HepG2 (cell line): ENCODE results near the gene AUTS2. TPM values are rescaled to one million over a fixed set of nuclear protein-coding genes. Genes with fewer than 3 reads are reported as not detected.

Source experiments
- ATAC-seq: fragments of 200-7000 bp; cut with Tn5 transposase; 3 replicates; pipeline ENCODE4 v1.9.1; 2020; ENCODE audit warnings: mild to moderate bottlenecking, moderate library complexity
- BruUV-seq: library from RNA; stranded (reverse); fragments of 400-500 nt; replicated peaks from 2 replicates; lab custom pipeline; 2021; lab: Mats Ljungman, UMichigan
- CTCF ChIA-PET: fragments of 300-600 bp; formaldehyde crosslinking; extraction: SDS; loops from one replicate; lab custom pipeline; 2021; ENCODE audit warnings: low total read pairs, inconsistent platforms, low intra/inter-chr PET ratio; lab: Yijun Ruan, JAX
- POLR2A ChIA-PET: fragments of 350-600 bp; sonication (Branson Sonifier 250); formaldehyde crosslinking; loops from one replicate; lab custom pipeline; 2020; ENCODE audit warnings: antibody characterized with exemption, inconsistent platforms; lab: Yijun Ruan, JAX
- DNase-seq: peaks from one replicate; pipeline ENCODE4 v3.0.0-alpha.2; 2015; ENCODE audit warnings: low spot score
- FAIRE-seq: peaks from 3 replicates; lab custom pipeline; 2011; peaks lifted over from hg19 to GRCh38; lab: Jason Lieb, UNC
- H2AFZ ChIP-seq: one replicate; pipeline ENCODE4 v1.6.1; 2011; ENCODE audit warnings: low read length, inconsistent platforms
- H3K27ac ChIP-seq: fragments of 300-600 bp; 3 replicates; pipeline ENCODE4 v1.8.0; 2011; ENCODE audit warnings: mixed run types, mild to moderate bottlenecking, mixed read lengths, low read length, inconsistent platforms; ENCODE audit not compliant: insufficient read depth; ENCODE audit errors: extremely low read length
- H3K27me3 ChIP-seq, 2 experiments: fragments of 200-600 bp in 1 of 2; 2 replicates in 1 of 2; 3 replicates in 1 of 2; pipeline versions ENCODE4 v1.6.0 to v1.8.0; 2011; ENCODE audit warnings: low read length in 2 of 2, mild to moderate bottlenecking in 2 of 2, moderate library complexity in 2 of 2, inconsistent platforms in 1 of 2; ENCODE audit not compliant: insufficient read depth in 2 of 2, control insufficient read depth in 1 of 2
- H3K36me3 ChIP-seq, 2 experiments: fragments of 200-600 bp in 1 of 2; replicated peaks in 1 of 2; 2 replicates in 1 of 2; 3 replicates in 1 of 2; pipeline versions ENCODE4 v1.5.1 to v1.8.0; 2011; ENCODE audit warnings: low read length in 2 of 2, inconsistent platforms in 1 of 2; ENCODE audit not compliant: insufficient read depth in 2 of 2, control insufficient read depth in 1 of 2
- H3K4me1 ChIP-seq: 2 replicates; pipeline ENCODE4 v1.5.1; 2012; ENCODE audit warnings: low read length, inconsistent platforms; ENCODE audit not compliant: insufficient read depth
- H3K4me2 ChIP-seq: 2 replicates; pipeline ENCODE4 v1.6.0; 2011; ENCODE audit warnings: low read depth, low read length, inconsistent platforms
- H3K4me3 ChIP-seq, 3 experiments: fragments of 200-600 bp in 1 of 3; sonication (generic), shearing (Covaris generic) in 1 of 3; replicated peaks in 1 of 3; 2 replicates each; pipeline ENCODE4 v1.5.1; 2011 to 2016; ENCODE audit warnings: low read length in 3 of 3, inconsistent platforms in 2 of 3, low read depth in 2 of 3, mild to moderate bottlenecking in 2 of 3, control low read depth in 1 of 3, mixed read lengths in 1 of 3; ENCODE audit not compliant: insufficient read depth in 1 of 3
- H3K79me2 ChIP-seq: one replicate; pipeline ENCODE4 v1.6.1; 2011; ENCODE audit warnings: low read length, inconsistent platforms; ENCODE audit not compliant: insufficient read depth
- H3K9ac ChIP-seq: 2 replicates; pipeline ENCODE4 v1.6.0; 2011; ENCODE audit warnings: mild to moderate bottlenecking, low read depth, low read length, inconsistent platforms; ENCODE audit not compliant: insufficient read depth
- H3K9me3 ChIP-seq: 2 replicates; pipeline ENCODE4 v1.5.1; 2012; ENCODE audit warnings: mild to moderate bottlenecking, low read length
- H4K20me1 ChIP-seq: 2 replicates; pipeline ENCODE4 v1.6.0; 2011; ENCODE audit warnings: inconsistent platforms, mild to moderate bottlenecking, low read length, moderate library complexity; ENCODE audit not compliant: insufficient read depth
- DNMT1 ChIP-seq: sonication (generic); formaldehyde crosslinking; IDR thresholded peaks from 2 replicates; pipeline ENCODE4 v1.5.1; 2020; ENCODE audit warnings: mild to moderate bottlenecking, missing genetic modification reagents
- HNF4A ChIP-seq: sonication (generic); formaldehyde crosslinking; IDR thresholded peaks from 2 replicates; pipeline ENCODE4 v1.4.0; 2020; ENCODE audit warnings: missing genetic modification reagents
- JUN ChIP-seq: sonication (generic); formaldehyde crosslinking; IDR thresholded peaks from 2 replicates; pipeline ENCODE4 v1.4.0; 2020; ENCODE audit warnings: mild to moderate bottlenecking, missing genetic modification reagents
- NBN ChIP-seq: fragments of 450-650 bp; conservative IDR thresholded peaks from 2 replicates; pipeline ENCODE4 v1.6.1; 2017
- NKX3-1 ChIP-seq: sonication (generic); formaldehyde crosslinking; IDR thresholded peaks from 2 replicates; pipeline ENCODE4 v1.5.0; 2020; ENCODE audit warnings: missing genetic modification reagents
- PHB2 ChIP-seq: fragments of 450-650 bp; IDR thresholded peaks from 2 replicates; pipeline ENCODE4 v1.6.1; 2018; ENCODE audit not compliant: partially characterized antibody
- POLR2G ChIP-seq: fragments of 200-400 bp; formaldehyde crosslinking; IDR thresholded peaks from 2 replicates; pipeline ENCODE4 v1.6.1; 2018; ENCODE audit warnings: mild to moderate bottlenecking, low read depth, low read length, moderate library complexity
- REL ChIP-seq: sonication (generic); formaldehyde crosslinking; conservative IDR thresholded peaks from 2 replicates; pipeline ENCODE4 v1.8.0; 2022; ENCODE audit warnings: mild to moderate bottlenecking, missing genetic modification reagents, moderate library complexity
- TAF15 ChIP-seq: fragments of 200-400 bp; formaldehyde crosslinking; IDR thresholded peaks from one replicate; pipeline ENCODE4 v1.6.1; 2018; ENCODE audit warnings: mild to moderate bottlenecking, low read depth, low read length; ENCODE audit not compliant: poor library complexity, severe bottlenecking
- ZBTB42 ChIP-seq: sonication (generic); formaldehyde crosslinking; IDR thresholded peaks from 2 replicates; pipeline ENCODE4 v1.5.0; 2020; ENCODE audit warnings: mild to moderate bottlenecking, missing genetic modification reagents
- ZNF274 ChIP-seq: sonication (generic); formaldehyde crosslinking; IDR thresholded peaks from 2 replicates; pipeline ENCODE4 v1.5.1; 2020; ENCODE audit warnings: mild to moderate bottlenecking, missing genetic modification reagents
- ZNF644 ChIP-seq: IDR thresholded peaks from 2 replicates; pipeline ENCODE4 v1.6.1; 2016; ENCODE audit warnings: low read depth
- WGBS: methylation state at CpG from one replicate; pipeline ENCODE4 v1.1.6; 2017; ENCODE audit warnings: low lambda C conversion rate; 5-methylcytosine and 5-hydroxymethylcytosine counted together
- in situ Hi-C: cut with HindIII; loops from 2 replicates; pipeline ENCODE4 v1.10.0; 2017; ENCODE audit warnings: low pct_unique_long_range_greater_than_20kb; ENCODE audit not compliant: extremely low pct_ligation_motif_present
- intact Hi-C: fragments of 100-400 bp; cut with micrococcal nuclease; formaldehyde crosslinking; loops from one replicate; pipeline ENCODE4 v1.10.0; 2022; ENCODE audit not compliant: unreplicated experiment
- polyA plus RNA-seq, 8 experiments: library from polyadenylated mRNA; depleted of rRNA in 3 of 8; stranded (reverse) in 7 of 8; unstranded in 1 of 8; fragments of >200 nt; fragmentation: Illumina TruSeq in 4 of 8; extraction: Trizol in 4 of 8; gene quantifications; 2 replicates each; pipeline versions ENCODE4 v1.2.1 to v1.2.3, GENCODE V29; 2011 to 2016; ENCODE audit warnings: low read depth in 4 of 8, missing spikeins in 1 of 8, mixed read lengths in 1 of 8; ENCODE audit not compliant: insufficient read depth in 1 of 8
- total RNA-seq, 5 experiments: library from RNA; depleted of rRNA; stranded (reverse); fragments of >200 nt; fragmentation: Illumina TruSeq; extraction: Trizol; gene quantifications; 2 replicates each; pipeline ENCODE4 v1.2.3, GENCODE V29; 2016; ENCODE audit warnings: low read depth in 1 of 5
- TF ChIP-seq, protein P1 (sequence below): sonication (generic); formaldehyde crosslinking; IDR thresholded peaks from 2 replicates; pipeline ENCODE4 v1.9.0; 2022; ENCODE audit warnings: low read depth, missing genetic modification reagents

Gene AUTS2
- total and polyA plus RNA-seq, 2 of the 13 experiments (the other 11 are each of a cell fraction or from before 2014, with no cell fraction given) = 0.38 TPM; not detected in 1

DNA sequence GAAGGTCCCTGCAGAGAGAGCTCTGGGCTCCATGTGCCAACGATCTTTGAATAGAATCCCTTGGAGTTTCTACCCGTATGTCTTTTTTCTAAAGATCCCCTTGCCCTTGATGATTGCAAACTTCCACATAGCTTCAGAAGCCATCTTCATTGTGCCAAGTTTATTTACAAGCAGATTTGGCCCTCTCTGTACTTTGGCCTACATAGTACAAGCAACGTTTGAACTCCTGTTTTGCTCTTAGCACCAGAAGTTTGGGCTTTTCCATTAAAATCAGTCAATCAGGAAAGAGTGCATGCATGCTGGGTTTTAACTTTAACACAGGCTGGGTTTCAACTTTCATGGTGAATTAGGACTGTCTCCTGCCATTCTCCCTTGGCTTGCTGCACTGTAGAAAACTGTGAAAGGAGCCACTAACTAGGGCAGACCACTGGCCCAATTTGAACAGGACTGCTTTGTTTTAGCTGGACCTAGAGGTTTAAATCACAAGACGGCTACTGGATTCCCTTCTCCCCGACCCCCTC lies 976.1 kb downstream of the AUTS2 start:
- intact Hi-C loops = no loop called here
- H3K9me3 ChIP-seq = no peaks in the 10 kb centered on the region
- FAIRE-seq = no peak
- 0 out of 2 replicates have a peak overlapping the region, but pooled peaks have one; percentile 20 for H3K4me2 ChIP-seq
- no peak overlapping the region for H3K9ac ChIP-seq
- no peaks in the 10 kb centered on the region for H3K79me2 ChIP-seq
- H2AFZ ChIP-seq = no peak overlapping the region
- ChIA-PET CTCF (no interaction called here), POLR2A (no interaction called here)
- H3K27ac ChIP-seq = no peak overlapping the region
- in situ Hi-C loops = no loop called here
- H4K20me1 ChIP-seq = no peaks in the 10 kb centered on the region
- no peak for DNase-seq
- H3K4me3 ChIP-seq = no peak overlapping the region
- H3K4me1 ChIP-seq = peaks cover 33% of the 10 kb centered on the region
- no peaks in the 10 kb centered on the region for H3K36me3 ChIP-seq
- BruUV-seq = no TSS peak
- no peak for ATAC-seq
- 18% methylated on average over 5 of the region's 5 CpGs for whole genome bisulfite sequencing
- TF ChIP-seq TAF15 (no peak), ZNF644 (CRISPR knock-in tag) (0 out of 2 replicates have a peak, but pooled peaks have one; percentile 10), ZNF274 (CRISPR knock-in tag) (no peak), ZBTB42 (CRISPR knock-in tag) (no peak), HNF4A (CRISPR knock-in tag) (0 out of 2 replicates have a peak, but pooled peaks have one; percentile 14)
- H3K27me3 ChIP-seq = no peaks in the 10 kb centered on the region

DNA sequence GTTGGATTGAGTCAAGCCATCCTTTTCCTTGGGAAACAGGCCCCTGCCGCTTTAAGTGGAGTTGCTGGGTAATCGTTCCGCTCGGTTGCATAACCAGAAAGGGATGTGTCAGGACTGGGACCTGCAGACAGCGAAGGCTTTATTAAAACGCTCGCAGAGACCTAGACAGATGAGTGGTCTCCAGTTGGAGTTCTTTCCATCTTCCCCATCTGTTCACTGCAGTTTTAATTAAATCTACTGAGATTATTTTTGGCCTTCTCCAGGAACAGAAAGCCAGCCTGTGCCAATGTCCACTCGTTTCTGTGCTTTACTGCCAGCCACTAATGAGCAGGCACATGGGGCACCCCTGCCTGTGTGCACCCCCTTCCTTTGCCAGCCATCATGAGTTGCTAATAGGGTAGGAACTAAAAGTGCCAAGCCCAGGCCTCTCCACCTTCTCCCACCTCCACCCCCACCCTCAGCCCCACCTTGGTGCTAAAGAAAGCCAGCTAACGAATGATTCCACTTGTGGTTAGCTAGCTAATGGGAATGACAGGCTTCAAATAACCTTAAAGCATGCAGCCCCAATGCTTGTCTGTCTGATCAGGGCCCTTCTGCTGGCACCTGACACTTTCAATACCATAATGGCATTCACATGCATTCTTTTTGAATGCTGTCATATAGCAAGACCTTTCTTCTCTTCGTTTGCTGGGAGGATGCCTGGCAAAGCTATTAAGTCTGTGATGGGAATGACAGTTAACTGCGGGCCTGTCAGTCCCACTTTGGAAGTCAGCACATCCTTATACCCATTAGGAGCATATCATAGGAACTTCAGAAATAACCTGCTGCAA lies 976.9 kb downstream of the AUTS2 start:
- no peak for ATAC-seq

More for the DNA sequence above, 976.9 kb downstream of the AUTS2 start:
- Histone ChIP-seq H3K27me3 (no peaks in the 10 kb centered on the region; a peak in 1 of 5 replicates), H3K4me3 (no peak overlapping the region), H2AFZ (no peak overlapping the region), H3K9ac (no peak overlapping the region), H3K79me2 (no peaks in the 10 kb centered on the region), H4K20me1 (no peaks in the 10 kb centered on the region), H3K27ac (no peak overlapping the region), H3K36me3 (no peaks in the 10 kb centered on the region), H3K4me2 (0 out of 2 replicates have a peak overlapping the region, but pooled peaks have one; percentile 20), H3K4me1 (peaks cover 33% of the 10 kb centered on the region), H3K9me3 (no peaks in the 10 kb centered on the region)
- DNase-seq = no peak
- intact Hi-C loops (no loop called here), in situ Hi-C loops (no loop called here)
- no peak for TF ChIP-seq NKX3-1
- TF ChIP-seq, protein P1, sequence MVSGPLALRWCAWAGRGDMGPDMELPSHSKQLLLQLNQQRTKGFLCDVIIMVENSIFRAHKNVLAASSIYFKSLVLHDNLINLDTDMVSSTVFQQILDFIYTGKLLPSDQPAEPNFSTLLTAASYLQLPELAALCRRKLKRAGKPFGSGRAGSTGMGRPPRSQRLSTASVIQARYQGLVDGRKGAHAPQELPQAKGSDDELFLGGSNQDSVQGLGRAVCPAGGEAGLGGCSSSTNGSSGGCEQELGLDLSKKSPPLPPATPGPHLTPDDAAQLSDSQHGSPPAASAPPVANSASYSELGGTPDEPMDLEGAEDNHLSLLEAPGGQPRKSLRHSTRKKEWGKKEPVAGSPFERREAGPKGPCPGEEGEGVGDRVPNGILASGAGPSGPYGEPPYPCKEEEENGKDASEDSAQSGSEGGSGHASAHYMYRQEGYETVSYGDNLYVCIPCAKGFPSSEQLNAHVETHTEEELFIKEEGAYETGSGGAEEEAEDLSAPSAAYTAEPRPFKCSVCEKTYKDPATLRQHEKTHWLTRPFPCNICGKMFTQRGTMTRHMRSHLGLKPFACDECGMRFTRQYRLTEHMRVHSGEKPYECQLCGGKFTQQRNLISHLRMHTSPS = no peak
- TF ChIP-seq POLR2G = no peak
- no peak for TF ChIP-seq REL (CRISPR knock-in tag)
- TF ChIP-seq JUN (CRISPR knock-in tag) = no peak
- TF ChIP-seq NBN = no peak
- TF ChIP-seq DNMT1 = no peak
- no peak for TF ChIP-seq PHB2
- POLR2A ChIA-PET = no interaction called here
- WGBS = 32% methylated on average over 10 of the region's 11 CpGs
- no TSS peak for BruUV-seq
- CTCF ChIA-PET = no interaction called here
- FAIRE-seq = no peak
